H1 (cell line): Measurements from ENCODE around the gene ITGA4. TPM values are rescaled to one million over a fixed set of nuclear protein-coding genes. Genes with fewer than 3 reads are reported as not detected.
"Not testable (repeated sequence)": the region's sequence is repeated elsewhere in the genome, so short reads cannot be mapped to it uniquely, and the experiment has no call there.

ENCODE experiments used
- CTCF ChIA-PET: fragments of 300-600 bp; sonication (Branson Sonifier 250); formaldehyde crosslinking; loops from one replicate; lab custom pipeline; 2021; ENCODE audit not compliant: partially characterized antibody; lab: Charles Lee
- POLR2A ChIA-PET: fragments of 300-600 bp; sonication (Branson Sonifier 250); formaldehyde crosslinking; loops from one replicate; lab custom pipeline; 2021; ENCODE audit warnings: inconsistent platforms; ENCODE audit not compliant: partially characterized antibody; lab: Charles Lee
- DNase-seq, 2 experiments: peaks; one replicate each; pipeline versions ENCODE4 v3.0.0 to v3.0.0-alpha.2; 2010 to 2022; ENCODE audit warnings: low spot score in 2 of 2, low read depth in 1 of 2, mixed read lengths in 1 of 2
- FAIRE-seq: peaks from 2 replicates; lab custom pipeline; 2011; peaks lifted over from hg19 to GRCh38; lab: Jason Lieb, UNC
- H2AFZ ChIP-seq: 2 replicates; pipeline ENCODE4 v1.8.1; 2012; ENCODE audit warnings: low read length, inconsistent platforms
- H2AK5ac ChIP-seq: 2 replicates; pipeline ENCODE4 v1.6.1; 2013; ENCODE audit warnings: low read depth, low read length
- H2BK120ac ChIP-seq: replicated peaks from 2 replicates; pipeline ENCODE3; 2013; ENCODE audit warnings: low read depth, low read length, inconsistent platforms
- H2BK12ac ChIP-seq: 2 replicates; pipeline ENCODE4 v1.6.1; 2013; ENCODE audit warnings: low read depth, low read length
- H2BK15ac ChIP-seq: 2 replicates; pipeline ENCODE4 v1.6.1; 2013; ENCODE audit warnings: low read length
- H2BK20ac ChIP-seq: 2 replicates; pipeline ENCODE4 v1.6.1; 2013; ENCODE audit warnings: low read length
- H2BK5ac ChIP-seq: 2 replicates; pipeline ENCODE4 v1.6.1; 2013; ENCODE audit warnings: low read depth, low read length
- H3K14ac ChIP-seq: 2 replicates; pipeline ENCODE4 v1.6.1; 2013; ENCODE audit warnings: inconsistent platforms; ENCODE audit not compliant: insufficient read length
- H3K18ac ChIP-seq: 2 replicates; pipeline ENCODE4 v1.6.1; 2013; ENCODE audit warnings: low read length; ENCODE audit errors: extremely low read depth
- H3K23ac ChIP-seq: 2 replicates; pipeline ENCODE4 v1.6.1; 2013; ENCODE audit warnings: inconsistent platforms; ENCODE audit not compliant: insufficient read length
- H3K23me2 ChIP-seq: 2 replicates; pipeline ENCODE4 v1.6.1; 2013; ENCODE audit warnings: low read depth, low read length
- H3K27ac ChIP-seq: 2 replicates; pipeline ENCODE4 v1.6.1; 2011; ENCODE audit warnings: low read depth, low read length, inconsistent platforms
- H3K27me3 ChIP-seq, 4 experiments: replicated peaks in 1 of 4; 1 replicate in 1 of 4; 2 replicates in 3 of 4; pipeline versions ENCODE4 v1.6.1 to v1.8.1; 2011 to 2013; ENCODE audit warnings: low read length in 3 of 4, mild to moderate bottlenecking in 3 of 4, inconsistent platforms in 2 of 4, mixed read lengths in 2 of 4, moderate library complexity in 1 of 4; ENCODE audit not compliant: control insufficient read depth in 3 of 4, insufficient read depth in 3 of 4; ENCODE audit errors: extremely low read depth in 1 of 4
- H3K36me3 ChIP-seq, 4 experiments: 2 replicates each; pipeline versions ENCODE4 v1.6.1 to v1.8.1; 2011 to 2013; ENCODE audit warnings: mild to moderate bottlenecking in 4 of 4, low read length in 3 of 4, moderate library complexity in 2 of 4, control low read depth in 1 of 4, inconsistent platforms in 1 of 4; ENCODE audit not compliant: insufficient read depth in 4 of 4, control insufficient read depth in 2 of 4
- H3K4ac ChIP-seq: replicated peaks from 2 replicates; pipeline ENCODE3; 2013; ENCODE audit warnings: low read length, low read depth, mixed read lengths, inconsistent platforms; ENCODE audit not compliant: insufficient read length
- H3K4me1 ChIP-seq, 4 experiments: replicated peaks in 1 of 4; 1 replicate in 1 of 4; 2 replicates in 3 of 4; pipeline versions ENCODE4 v1.6.1 to v1.8.1; 2011 to 2013; ENCODE audit warnings: low read length in 3 of 4, inconsistent platforms in 2 of 4, mixed read lengths in 1 of 4; ENCODE audit not compliant: insufficient read depth in 4 of 4, control insufficient read depth in 3 of 4
- H3K4me2 ChIP-seq, 2 experiments: 2 replicates each; pipeline versions ENCODE4 v1.6.1 to v1.8.1; 2011 to 2013; ENCODE audit warnings: low read depth in 2 of 2, low read length in 2 of 2, control low read depth in 1 of 2, inconsistent platforms in 1 of 2, mild to moderate bottlenecking in 1 of 2; ENCODE audit not compliant: insufficient read depth in 1 of 2
- H3K4me3 ChIP-seq, 4 experiments: fragments of 200-600, 300-600 bp in 1 of 4; sonication (generic), shearing (Covaris generic), sonication (Bioruptor Twin) in 1 of 4; 2 replicates each; pipeline versions ENCODE4 v1.5.1 to v1.8.1; 2011 to 2016; ENCODE audit warnings: low read length in 4 of 4, low read depth in 3 of 4, control low read depth in 2 of 4, inconsistent platforms in 2 of 4, mild to moderate bottlenecking in 2 of 4, mixed read lengths in 1 of 4, moderate library complexity in 1 of 4; ENCODE audit not compliant: insufficient read depth in 2 of 4; ENCODE audit errors: extremely low read depth in 1 of 4
- H3K56ac ChIP-seq: replicated peaks from 2 replicates; pipeline ENCODE3; 2013; ENCODE audit warnings: low read depth, mild to moderate bottlenecking, mixed read lengths, low read length, inconsistent platforms; ENCODE audit not compliant: insufficient read length
- H3K79me1 ChIP-seq: 2 replicates; pipeline ENCODE4 v1.6.1; 2013; ENCODE audit warnings: low read depth, low read length, control low read depth
- H3K79me2 ChIP-seq, 2 experiments: 2 replicates each; pipeline versions ENCODE4 v1.6.1 to v1.8.1; 2012 to 2013; ENCODE audit warnings: low read length in 2 of 2, mild to moderate bottlenecking in 2 of 2, inconsistent platforms in 1 of 2; ENCODE audit not compliant: insufficient read depth in 2 of 2, control insufficient read depth in 1 of 2
- H3K9ac ChIP-seq, 4 experiments: replicated peaks in 1 of 4; 1 replicate in 1 of 4; 2 replicates in 3 of 4; pipeline versions ENCODE4 v1.6.1 to v1.8.1; 2011 to 2013; ENCODE audit warnings: low read depth in 3 of 4, low read length in 3 of 4, control low read depth in 2 of 4, mild to moderate bottlenecking in 2 of 4, moderate library complexity in 2 of 4, inconsistent platforms in 1 of 4; ENCODE audit errors: extremely low read depth in 1 of 4
- H3K9me3 ChIP-seq, 2 experiments: 2 replicates each; pipeline versions ENCODE4 v1.6.1 to v1.8.1; 2012 to 2013; ENCODE audit warnings: mild to moderate bottlenecking in 2 of 2, moderate library complexity in 2 of 2, control low read depth in 1 of 2, inconsistent platforms in 1 of 2, low read depth in 1 of 2, low read length in 1 of 2, mixed read lengths in 1 of 2; ENCODE audit not compliant: insufficient read depth in 2 of 2
- H4K20me1 ChIP-seq, 2 experiments: replicated peaks in 1 of 2; 2 replicates each; pipeline versions ENCODE3 to v1.8.1; 2011 to 2013; ENCODE audit warnings: inconsistent platforms in 2 of 2, low read length in 2 of 2, mild to moderate bottlenecking in 1 of 2; ENCODE audit not compliant: insufficient read depth in 2 of 2, control insufficient read depth in 1 of 2
- H4K5ac ChIP-seq: 2 replicates; pipeline ENCODE4 v1.6.1; 2013; ENCODE audit warnings: low read length, low read depth, mixed read lengths, inconsistent platforms; ENCODE audit not compliant: insufficient read length
- H4K8ac ChIP-seq: 2 replicates; pipeline ENCODE4 v1.8.0; 2013; ENCODE audit warnings: mild to moderate bottlenecking, moderate library complexity, low read length, inconsistent platforms; ENCODE audit not compliant: insufficient read depth; ENCODE audit errors: extremely low read depth
- H4K91ac ChIP-seq: replicated peaks from 2 replicates; pipeline ENCODE3; 2013; ENCODE audit warnings: low read length, mixed read lengths, inconsistent platforms; ENCODE audit not compliant: insufficient read length
- CHD1 ChIP-seq: IDR thresholded peaks from 2 replicates; pipeline ENCODE4 v1.6.1; 2012; ENCODE audit warnings: low read depth, low read length, improper control_type of control experiment
- MAFK ChIP-seq: IDR thresholded peaks from 2 replicates; pipeline ENCODE4 v1.6.1; 2012; ENCODE audit warnings: low read depth, mild to moderate bottlenecking, improper control_type of control experiment, low read length
- NRF1 ChIP-seq: IDR thresholded peaks from 2 replicates; pipeline ENCODE4 v1.6.1; 2011; ENCODE audit warnings: mild to moderate bottlenecking, low read depth, low read length, improper control_type of control experiment
- POLR2AphosphoS5 ChIP-seq: IDR thresholded peaks from 2 replicates; pipeline ENCODE4 v1.6.1; 2011; ENCODE audit warnings: low read depth, low read length
- polyA plus RNA-seq, 7 experiments: library from polyadenylated mRNA; depleted of rRNA in 3 of 7; stranded (reverse) in 5 of 7; unstranded in 2 of 7; fragments of >200 nt in 5 of 7; fragments of 200-250 nt in 2 of 7; gene quantifications; 1 replicate in 5 of 7; 2 replicates in 1 of 7; 4 replicates in 1 of 7; pipeline versions ENCODE4 v1.2.1 to v1.2.3, GENCODE V29; 2011 to 2013; ENCODE audit warnings: missing spikeins in 2 of 7, mixed read lengths in 2 of 7
- total RNA-seq: library from RNA; stranded (reverse); fragmentation: NEBNext Ultra II Directional; extraction: Animal tissue kit (Norgen Biotek cat#: 25700); gene quantifications from 2 replicates; pipeline ENCODE4 v1.2.1, GENCODE V29; 2021
- TF ChIP-seq, protein P1 (sequence below): IDR thresholded peaks from 2 replicates; pipeline ENCODE4 v1.6.1; 2012; ENCODE audit warnings: inconsistent platforms

ITGA4 gene
- total and polyA plus RNA-seq, 2 of the 8 experiments (the other 6 are each of a cell fraction or from before 2014, with no cell fraction given), result 0.60 to 2.1 TPM

DNA sequence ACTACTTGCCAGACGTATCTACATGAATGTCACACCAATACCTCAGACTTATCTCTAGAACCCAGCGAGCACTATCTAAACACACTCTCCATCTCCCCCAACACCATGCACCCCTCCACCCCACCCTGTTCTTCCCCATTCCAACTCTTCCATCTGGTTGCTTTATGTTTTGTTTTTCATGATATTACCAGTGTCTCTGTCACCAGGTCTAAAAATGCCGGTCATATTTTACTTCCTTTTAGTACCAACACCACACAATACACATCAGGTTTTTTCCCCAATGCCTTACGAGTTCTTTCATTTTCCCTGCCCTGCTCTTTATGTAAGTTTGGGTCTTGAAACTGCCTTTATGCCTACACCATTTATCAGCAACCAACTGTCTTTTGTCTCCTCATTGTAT, 10.2 kb upstream of the ITGA4 start (continued):
- TF ChIP-seq, protein P1, sequence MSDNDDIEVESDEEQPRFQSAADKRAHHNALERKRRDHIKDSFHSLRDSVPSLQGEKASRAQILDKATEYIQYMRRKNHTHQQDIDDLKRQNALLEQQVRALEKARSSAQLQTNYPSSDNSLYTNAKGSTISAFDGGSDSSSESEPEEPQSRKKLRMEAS, result no peak
- TF ChIP-seq POLR2AphosphoS5 (no peak), CHD1 (no peak), MAFK (no peak), NRF1 (no peak)

DNA sequence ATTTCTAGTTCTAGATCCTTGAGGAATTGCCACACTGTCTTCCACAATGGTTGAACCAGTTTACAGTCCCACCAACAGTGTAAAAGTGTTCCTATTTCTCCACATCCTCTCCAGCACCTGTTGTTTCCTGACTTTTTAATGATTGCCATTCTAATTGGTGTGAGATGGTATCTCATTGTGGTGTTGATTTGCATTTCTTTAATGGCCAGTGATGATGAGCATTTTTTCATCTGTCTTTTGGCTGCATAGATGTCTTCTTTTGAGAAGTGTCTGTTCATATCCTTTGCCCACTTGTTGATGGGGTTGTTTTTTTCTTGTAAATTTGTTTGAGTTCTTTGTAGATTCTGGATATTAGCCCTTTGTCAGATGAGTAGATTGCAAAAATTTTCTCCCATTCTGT, 7.9 kb upstream of the ITGA4 start:
- H3K4me1 ChIP-seq, FAIRE-seq, DNase-seq: not testable (repeated sequence)

More for the DNA sequence above, 7.9 kb upstream of the ITGA4 start:
- H3K56ac ChIP-seq, H3K9ac ChIP-seq, H3K79me1 ChIP-seq, H3K23me2 ChIP-seq, H4K91ac ChIP-seq, H3K4me2 ChIP-seq, H2BK20ac ChIP-seq, H3K4ac ChIP-seq, H2AFZ ChIP-seq, H2BK15ac ChIP-seq, H3K14ac ChIP-seq, H3K27me3 ChIP-seq, POLR2A ChIA-PET, H2BK12ac ChIP-seq, H3K36me3 ChIP-seq, H3K18ac ChIP-seq, H2AK5ac ChIP-seq, H4K8ac ChIP-seq, H3K9me3 ChIP-seq, H2BK120ac ChIP-seq, H4K5ac ChIP-seq, H3K27ac ChIP-seq, H4K20me1 ChIP-seq, H3K4me3 ChIP-seq, H3K79me2 ChIP-seq, H2BK5ac ChIP-seq, H3K23ac ChIP-seq: not testable (repeated sequence)
- CTCF ChIA-PET, result interaction anchor here (1.9 kb wide), 1 partner anchor 17 kb away, joined by 7 read pairs; no protein-coding TSS in a partner anchor
